Central memory CD8-positive, alpha-beta T cell (primary cell): ENCODE measurements around the gene TREX2.
A peak's percentile ranks its signal among the peaks of the same experiment; 100 is the strongest.
"Not testable (repeated sequence)": the region's sequence is repeated elsewhere in the genome, so short reads cannot be mapped to it uniquely, and the experiment has no call there.

Source experiments
- ATAC-seq: fragments of 150-1000 bp; cut with Tn5 transposase; replicated peaks from 2 replicates; pipeline ENCODE4 v1.10.0; 2022; ENCODE audit warnings: mild to moderate bottlenecking, moderate FRiP score, moderate number of reproducible peaks; ENCODE audit not compliant: poor library complexity, severe bottlenecking; ENCODE audit errors: extremely low read depth
- DNase-seq, 2 donors: peaks; one replicate each; pipeline ENCODE4 v3.0.0; 2021; ENCODE audit warnings: low spot score in 2 of 2
- H3K27ac Mint-ChIP-seq: one replicate; pipeline ENCODE4 v1.8.0; 2022; ENCODE audit warnings: low read depth, mild to moderate bottlenecking, moderate library complexity, mixed read lengths
- H3K27me3 Mint-ChIP-seq: one replicate; pipeline ENCODE4 v1.8.0; 2022; ENCODE audit warnings: mixed read lengths
- H3K36me3 Mint-ChIP-seq: one replicate; pipeline ENCODE4 v1.8.0; 2022; ENCODE audit warnings: mild to moderate bottlenecking, moderate library complexity, mixed read lengths; ENCODE audit not compliant: insufficient read depth
- H3K4me1 Mint-ChIP-seq: one replicate; pipeline ENCODE4 v1.8.0; 2022; ENCODE audit warnings: mixed read lengths
- H3K4me3 Mint-ChIP-seq: one replicate; pipeline ENCODE4 v1.8.0; 2022; ENCODE audit warnings: mild to moderate bottlenecking, moderate library complexity, mixed read lengths
- H3K9me3 Mint-ChIP-seq: one replicate; pipeline ENCODE4 v1.8.0; 2022; ENCODE audit warnings: mixed read lengths

TREX2 gene

GRCh38 chrX:153404333-153404732, 41.5 kb downstream of the TREX2 start:
- not testable (repeated sequence) for H3K9me3 Mint-ChIP-seq, H3K4me1 Mint-ChIP-seq, H3K36me3 Mint-ChIP-seq, DNase-seq, H3K27ac Mint-ChIP-seq, H3K4me3 Mint-ChIP-seq, H3K27me3 Mint-ChIP-seq, ATAC-seq

GRCh38 chrX:153401133-153401764, 44.6 kb downstream of the TREX2 start, which contains the start of gene PNMA6E:
TSS of gene PNMA6E (minus strand) at chrX:153401350. CDS start at chrX:153398849, 2,501 bp downstream.
- Mint-ChIP-seq H3K27me3 (no peaks in the 10 kb centered on the region), H3K36me3 (peaks cover 6% of the 10 kb centered on the region), H3K9me3 (no peaks in the 10 kb centered on the region), H3K4me1 (no peaks in the 10 kb centered on the region), H3K4me3 (no peak within 1 kb of the TSS), H3K27ac (no peak within 1 kb of the TSS)
- DNase-seq (no peak), ATAC-seq (no peak)

DNA sequence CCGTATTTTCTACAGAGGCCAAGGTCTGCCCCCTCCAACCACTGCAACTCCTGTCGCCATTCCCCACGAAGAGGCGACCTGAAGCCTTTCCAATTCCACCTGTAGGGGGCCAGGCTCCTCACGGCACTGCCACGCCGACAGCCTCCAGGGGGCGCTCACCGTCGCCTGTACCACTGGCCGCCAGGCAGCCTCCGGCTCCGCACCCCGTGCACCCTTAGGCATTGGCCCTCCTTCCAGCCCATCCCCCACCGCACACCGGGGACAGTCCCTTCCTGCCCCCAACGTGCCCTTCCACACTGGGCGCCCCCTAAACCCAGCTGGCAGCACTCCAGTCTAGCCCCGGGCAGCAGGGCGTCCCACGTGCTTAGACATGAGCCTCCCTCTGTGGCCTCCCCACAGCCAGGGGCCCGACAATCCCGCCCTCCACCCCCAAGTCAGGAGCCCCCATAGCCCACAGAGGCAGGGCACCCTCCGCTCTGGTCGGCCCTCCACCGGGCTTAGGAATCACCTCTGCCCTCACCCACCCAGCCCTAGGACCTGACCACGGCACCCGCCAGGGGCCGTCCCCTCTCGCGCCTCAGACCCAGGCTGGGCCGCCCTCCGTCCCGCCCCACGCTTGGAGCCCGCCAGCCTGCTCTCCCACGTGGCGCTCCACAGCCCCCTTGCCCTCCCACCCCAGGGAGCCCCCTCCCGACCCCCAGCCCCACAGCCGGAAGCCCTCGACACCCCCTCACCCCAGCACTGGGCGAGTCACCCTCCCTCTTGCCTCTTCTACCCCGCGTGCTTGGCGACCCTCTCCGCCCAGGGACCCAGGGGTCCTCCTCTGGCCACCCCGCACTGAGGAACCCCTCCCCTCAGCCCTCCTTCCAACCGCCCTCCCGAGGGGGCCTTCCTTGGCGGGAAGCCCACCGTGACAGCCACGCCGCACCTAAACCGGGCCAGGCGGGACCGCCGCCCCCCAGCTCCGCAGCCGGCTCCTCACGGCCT, 45.4 kb downstream of the TREX2 start:
- no peak overlapping the region for H3K27ac Mint-ChIP-seq
- no peaks in the 10 kb centered on the region for H3K4me1 Mint-ChIP-seq
- H3K36me3 Mint-ChIP-seq: peaks cover 6% of the 10 kb centered on the region
- ATAC-seq: no peak
- H3K4me3 Mint-ChIP-seq: no peak overlapping the region
- DNase-seq: peak; percentile 14 to 38
- H3K27me3 Mint-ChIP-seq: no peaks in the 10 kb centered on the region
- H3K9me3 Mint-ChIP-seq: no peaks in the 10 kb centered on the region

GRCh38 chrX:153398275-153398960, 47.4 kb downstream of the TREX2 start:
- no peaks in the 10 kb centered on the region for H3K9me3 Mint-ChIP-seq
- H3K4me1 Mint-ChIP-seq: no peaks in the 10 kb centered on the region
- peaks cover 6% of the 10 kb centered on the region for H3K36me3 Mint-ChIP-seq
- no peak overlapping the region for H3K4me3 Mint-ChIP-seq
- no peak overlapping the region for H3K27ac Mint-ChIP-seq
- no peaks in the 10 kb centered on the region for H3K27me3 Mint-ChIP-seq
- no peak for DNase-seq
- ATAC-seq: no peak

DNA sequence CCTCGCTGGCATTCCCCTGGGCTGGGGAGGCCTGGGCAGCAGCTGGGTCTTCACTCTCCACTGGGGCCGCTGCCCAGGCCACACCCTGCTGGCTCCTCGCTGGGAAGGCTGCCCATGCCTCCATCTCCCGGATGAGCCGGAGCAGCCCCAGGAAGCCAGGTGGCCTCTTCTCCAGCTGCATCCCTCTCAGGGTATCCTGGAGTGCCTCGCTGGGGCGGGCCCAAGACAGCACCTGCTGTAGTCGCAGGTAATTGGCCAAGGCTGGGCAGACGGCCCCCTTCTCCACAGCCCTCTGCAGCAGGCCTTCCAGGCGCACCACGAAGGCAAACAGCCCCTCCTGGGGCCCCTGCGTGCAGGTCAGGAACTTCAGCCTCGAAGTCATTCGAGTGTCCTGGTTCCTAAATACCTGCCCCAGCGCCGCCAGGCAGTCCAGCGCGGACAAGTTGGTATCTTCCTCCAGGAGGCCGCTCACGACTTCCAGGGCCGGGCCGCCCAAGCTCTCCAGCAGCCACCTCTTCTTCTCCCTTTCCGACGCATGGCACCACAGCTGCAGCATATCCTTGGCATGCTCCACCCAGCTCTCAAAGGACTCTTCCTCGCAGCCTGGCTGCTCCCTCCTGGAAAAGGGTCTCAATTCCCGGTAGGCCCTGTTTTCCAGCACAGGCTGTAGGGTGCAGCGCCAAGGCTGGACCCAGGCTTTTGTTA, 48.4 kb downstream of the TREX2 start:
- Mint-ChIP-seq H3K27me3 (no peaks in the 10 kb centered on the region), H3K4me3 (no peak overlapping the region), H3K9me3 (no peaks in the 10 kb centered on the region), H3K4me1 (no peaks in the 10 kb centered on the region), H3K36me3 (peaks cover 8% of the 10 kb centered on the region), H3K27ac (no peak overlapping the region)
- DNase-seq (no peak), ATAC-seq (no peak)

DNA sequence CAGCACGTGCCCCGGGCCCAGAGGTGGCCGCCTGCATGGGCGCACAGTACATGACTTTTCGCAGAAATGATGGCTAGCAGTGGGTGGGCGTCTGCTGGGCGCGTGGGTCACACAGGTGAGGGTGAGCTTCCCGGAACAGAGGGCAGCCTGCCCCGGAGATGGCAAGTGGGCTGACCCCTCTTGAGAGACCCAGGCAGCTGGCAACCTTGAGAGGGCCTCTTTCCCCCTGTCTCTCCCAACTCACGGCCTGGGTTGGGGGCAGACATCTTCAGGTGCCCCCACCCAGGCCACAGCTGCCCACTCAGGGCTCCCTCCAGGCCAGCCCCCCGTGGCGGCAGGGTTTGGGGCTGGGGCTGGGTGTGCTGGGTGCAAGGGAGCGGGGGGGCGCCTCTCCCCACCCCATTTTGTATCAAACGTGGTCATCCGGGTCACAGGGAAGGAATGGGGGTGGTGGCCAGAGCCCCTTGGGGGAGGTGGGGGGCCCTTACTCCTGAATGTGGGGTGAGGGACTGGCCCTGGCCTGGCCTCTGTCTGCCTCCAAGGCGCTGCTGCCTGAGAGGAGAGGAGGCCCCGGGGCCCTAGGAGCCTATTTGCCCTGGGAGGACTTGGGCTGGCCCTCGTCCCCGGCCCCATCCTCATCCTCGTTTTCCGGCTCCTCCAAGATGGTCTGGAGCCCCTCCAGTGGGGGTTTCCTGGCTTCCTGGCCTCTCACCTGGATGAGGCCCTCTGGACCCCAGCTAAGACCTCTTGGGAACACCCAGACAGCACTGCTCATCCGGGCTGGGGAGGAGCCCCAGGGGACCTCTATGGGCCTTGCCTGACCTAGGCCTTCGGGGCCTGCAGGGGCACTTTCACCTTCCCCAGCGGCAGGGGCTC, 49.3 kb downstream of the TREX2 start:
- no peak for ATAC-seq
- H3K4me3 Mint-ChIP-seq: no peak overlapping the region
- DNase-seq: no peak
- H3K27me3 Mint-ChIP-seq: no peaks in the 10 kb centered on the region
- H3K36me3 Mint-ChIP-seq: peaks cover 7% of the 10 kb centered on the region
- H3K9me3 Mint-ChIP-seq: no peaks in the 10 kb centered on the region
- H3K27ac Mint-ChIP-seq: no peak overlapping the region
- H3K4me1 Mint-ChIP-seq: no peaks in the 10 kb centered on the region

DNA sequence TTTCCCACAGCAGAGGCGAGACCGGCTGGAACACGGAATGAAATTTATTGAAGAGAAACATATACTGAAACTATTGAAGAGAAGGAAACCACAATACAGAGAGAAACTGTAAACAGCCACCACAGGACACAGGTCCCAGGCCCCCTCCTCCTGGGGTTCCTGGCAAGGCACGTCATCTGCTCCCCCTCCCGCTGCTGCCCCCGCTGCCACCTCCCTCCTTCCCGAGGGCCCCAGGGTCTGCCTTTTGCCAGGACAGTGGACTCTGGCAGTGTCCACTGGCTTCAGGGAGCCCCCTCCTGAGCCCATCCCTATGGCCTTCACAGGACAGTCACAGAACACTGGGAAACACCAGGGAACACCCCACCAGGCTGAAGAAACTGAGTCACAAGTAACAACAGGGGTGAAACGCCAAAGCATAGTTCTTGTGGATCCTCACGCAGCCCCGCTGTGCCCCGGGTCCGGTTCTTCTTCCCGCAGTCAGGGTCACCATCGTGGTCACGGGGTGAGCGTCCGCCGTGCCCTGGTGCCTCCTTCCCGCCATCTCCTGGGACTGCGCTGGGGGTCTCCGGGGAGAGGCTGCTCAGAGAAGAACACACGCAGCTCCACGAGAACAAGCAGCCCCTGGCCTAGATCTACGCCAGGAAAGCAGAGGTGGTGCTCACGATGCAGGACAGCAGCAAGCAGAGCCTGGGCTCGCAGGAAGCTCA, 50.1 kb downstream of the TREX2 start:
- ATAC-seq: no peak
- Mint-ChIP-seq H3K27me3 (no peaks in the 10 kb centered on the region), H3K4me1 (no peaks in the 10 kb centered on the region), H3K4me3 (no peak overlapping the region), H3K36me3 (peaks cover 6% of the 10 kb centered on the region), H3K27ac (no peak overlapping the region), H3K9me3 (no peaks in the 10 kb centered on the region)
- no peak for DNase-seq

GRCh38 chrX:153394612-153395011, 51.2 kb downstream of the TREX2 start:
- no peak for DNase-seq
- H3K27ac Mint-ChIP-seq: no peak overlapping the region

More at GRCh38 chrX:153394612-153395011, 51.2 kb downstream of the TREX2 start:
- peaks cover 4% of the 10 kb centered on the region for H3K36me3 Mint-ChIP-seq
- no peaks in the 10 kb centered on the region for H3K4me1 Mint-ChIP-seq
- H3K4me3 Mint-ChIP-seq: no peak overlapping the region
- no peak for ATAC-seq
- no peaks in the 10 kb centered on the region for H3K27me3 Mint-ChIP-seq
- no peaks in the 10 kb centered on the region for H3K9me3 Mint-ChIP-seq
